Mucosa of descending colon (tissue), 3 donors: ENCODE data around the gene TMEM161B. TPM values are rescaled to one million over a fixed set of nuclear protein-coding genes. Genes with fewer than 3 reads are reported as not detected.

Experiments
- ATAC-seq: fragments of 200-7000 bp; cut with Tn5 transposase; one replicate; pipeline ENCODE4 v1.9.1; 2020; ENCODE audit warnings: mild to moderate bottlenecking, moderate library complexity
- DNase-seq, 3 donors: peaks; one replicate each; pipeline ENCODE4 v3.0.0-alpha.2; 2020
- H3K36me3 ChIP-seq: fragments of 200-600 bp; one replicate; pipeline ENCODE4 v1.8.0; 2021; ENCODE audit warnings: low read depth, mild to moderate bottlenecking
- H3K4me1 ChIP-seq: fragments of 200-600 bp; one replicate; pipeline ENCODE4 v1.8.0; 2021; ENCODE audit warnings: low read depth, mild to moderate bottlenecking
- H3K4me3 ChIP-seq: fragments of 200-600 bp; one replicate; pipeline ENCODE4 v1.8.0; 2021; ENCODE audit warnings: mild to moderate bottlenecking
- H3K9me3 ChIP-seq: fragments of 200-600 bp; one replicate; pipeline ENCODE4 v1.8.0; 2021; ENCODE audit warnings: mild to moderate bottlenecking
- intact Hi-C, 2 donors: fragments of 100-400 bp; cut with DNase I in 1 of 2; cut with micrococcal nuclease in 1 of 2; formaldehyde crosslinking; loops; one replicate each; pipeline versions ENCODE4 v1.11.0 to v1.11.1; 2022; cut with DNase I, micrococcal nuclease
- long read RNA-seq, 2 donors: library from polyadenylated mRNA; unstranded; transcript quantifications; one replicate each; pipeline ENCODE4 v2.0.0, GENCODE V29; 2019 to 2021
- total RNA-seq, 3 donors: library from RNA; stranded (reverse); fragmentation: NEBNext Ultra II Directional in 2 of 3; extraction: Animal tissue kit (Norgen Biotek cat#: 25700) in 2 of 3; gene quantifications; one replicate each; pipeline versions ENCODE4 v1.2.1 to v1.2.4, GENCODE V29; 2021 to 2023
- TF ChIP-seq, protein P1 (sequence below): fragments of 200-600 bp; IDR thresholded peaks from one replicate; pipeline ENCODE4 v1.8.0; 2022; ENCODE audit warnings: antibody characterized with exemption, mild to moderate bottlenecking
- donor health status: DM: no; HTN: no; CAD: no; lungs with moderate emphysema.
- donor health status: DM: no; HTN: no; CAD: no.
- donor health status: DM: no; HTN: yes; CAD: no.

TMEM161B gene
- total RNA-seq = 10 to 100 TPM; 20.6 to 31.9 (median 27.8) TPM
- long read RNA-seq, donor 1, transcript TMEM161B-201 (12 exons, 2,594 nt) = major isoform, 5 of 16 reads
- long read RNA-seq, donor 1, partial matches to known transcripts = 4 of 16 reads
- long read RNA-seq, donor 1, other reads (novel, unspliced or antisense) = 7 of 16 reads
- long read RNA-seq, donor 2, partial matches to known transcripts = 0 of 5 reads
- long read RNA-seq, donor 2, other reads (novel, unspliced or antisense) = 2 of 5 reads

DNA sequence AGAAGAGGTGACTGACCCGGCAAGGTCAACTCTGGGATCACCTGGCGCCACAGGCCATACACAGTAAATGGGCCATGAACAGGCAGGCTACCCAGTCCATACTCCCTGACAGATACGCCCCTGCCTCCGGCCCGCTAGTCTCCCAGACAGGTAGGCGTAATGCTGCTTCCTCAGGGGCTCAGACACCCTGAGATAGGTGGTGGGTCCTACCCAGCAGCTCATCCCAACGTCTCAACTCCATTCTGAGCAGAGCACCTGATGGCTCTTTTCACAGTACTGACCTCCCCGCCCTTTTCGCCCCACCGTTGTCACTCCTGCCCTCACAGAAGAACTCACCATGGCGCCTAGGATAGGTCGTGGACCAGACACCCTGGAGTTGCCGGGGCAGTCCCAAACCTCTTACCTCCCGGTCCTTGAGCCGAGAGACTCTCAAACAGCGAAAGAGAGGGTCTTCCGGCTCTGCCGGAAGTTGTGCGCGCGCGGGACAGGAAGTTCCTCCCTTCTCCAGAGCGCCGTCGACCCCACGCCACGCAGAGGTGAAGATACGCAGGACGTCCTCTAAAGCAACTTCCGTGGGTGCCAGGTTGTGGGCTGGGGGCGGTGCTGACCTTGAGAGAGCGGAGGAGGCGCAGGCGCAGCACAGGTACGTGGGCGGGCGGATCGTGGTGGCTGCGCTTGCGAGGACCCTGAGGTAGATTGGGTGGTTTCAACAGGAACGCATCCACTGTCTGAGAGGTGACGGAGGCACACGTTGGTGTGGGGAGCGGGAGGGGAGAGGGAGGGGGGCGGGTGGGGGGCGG, at the start of gene TMEM161B:
Gene TMEM161B (minus strand): TSS at position 461 of the 800 bp plus-strand sequence. CDS start 122 bp downstream, at position 339.
- ATAC-seq = peak; percentile 99
- intact Hi-C loops = no loop called here
- peaks cover 2% of the 10 kb centered on the region for H3K9me3 ChIP-seq
- no peaks in the 10 kb centered on the region for H3K36me3 ChIP-seq
- H3K4me3 ChIP-seq = peak within 1 kb of the TSS; percentile 52
- TF ChIP-seq, protein P1, sequence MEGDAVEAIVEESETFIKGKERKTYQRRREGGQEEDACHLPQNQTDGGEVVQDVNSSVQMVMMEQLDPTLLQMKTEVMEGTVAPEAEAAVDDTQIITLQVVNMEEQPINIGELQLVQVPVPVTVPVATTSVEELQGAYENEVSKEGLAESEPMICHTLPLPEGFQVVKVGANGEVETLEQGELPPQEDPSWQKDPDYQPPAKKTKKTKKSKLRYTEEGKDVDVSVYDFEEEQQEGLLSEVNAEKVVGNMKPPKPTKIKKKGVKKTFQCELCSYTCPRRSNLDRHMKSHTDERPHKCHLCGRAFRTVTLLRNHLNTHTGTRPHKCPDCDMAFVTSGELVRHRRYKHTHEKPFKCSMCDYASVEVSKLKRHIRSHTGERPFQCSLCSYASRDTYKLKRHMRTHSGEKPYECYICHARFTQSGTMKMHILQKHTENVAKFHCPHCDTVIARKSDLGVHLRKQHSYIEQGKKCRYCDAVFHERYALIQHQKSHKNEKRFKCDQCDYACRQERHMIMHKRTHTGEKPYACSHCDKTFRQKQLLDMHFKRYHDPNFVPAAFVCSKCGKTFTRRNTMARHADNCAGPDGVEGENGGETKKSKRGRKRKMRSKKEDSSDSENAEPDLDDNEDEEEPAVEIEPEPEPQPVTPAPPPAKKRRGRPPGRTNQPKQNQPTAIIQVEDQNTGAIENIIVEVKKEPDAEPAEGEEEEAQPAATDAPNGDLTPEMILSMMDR = no peak
- peaks cover 12% of the 10 kb centered on the region for H3K4me1 ChIP-seq
- peak; percentile 95 to 97 (median 95) for DNase-seq

DNA sequence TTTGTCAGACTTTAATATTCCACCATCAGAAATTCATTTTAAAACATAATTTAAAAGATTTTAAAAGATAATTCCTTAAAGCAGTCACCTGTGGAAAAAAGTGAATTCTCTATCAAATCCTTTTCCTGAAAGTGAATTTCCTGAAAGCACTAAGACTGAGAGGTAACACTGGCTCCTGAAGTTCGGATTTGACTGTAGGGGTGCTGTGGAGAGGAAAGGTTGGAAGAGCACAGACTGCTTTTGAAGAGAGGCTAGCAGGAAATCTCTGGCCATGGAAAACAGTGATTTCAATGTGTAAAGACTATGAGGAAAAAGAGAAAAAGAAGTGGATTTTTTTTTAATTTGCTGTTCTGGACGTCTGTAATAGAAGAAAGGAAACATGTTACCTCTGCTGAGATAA, 35.7 kb upstream of the TMEM161B start:
- ATAC-seq = no peak
- intact Hi-C loops = no loop called here
- TF ChIP-seq, protein P1 = no peak
- H3K36me3 ChIP-seq = no peaks in the 10 kb centered on the region
- H3K4me1 ChIP-seq = no peaks in the 10 kb centered on the region
- peaks cover 5% of the 10 kb centered on the region for H3K9me3 ChIP-seq
- DNase-seq = no peak
- H3K4me3 ChIP-seq = no peak overlapping the region

DNA sequence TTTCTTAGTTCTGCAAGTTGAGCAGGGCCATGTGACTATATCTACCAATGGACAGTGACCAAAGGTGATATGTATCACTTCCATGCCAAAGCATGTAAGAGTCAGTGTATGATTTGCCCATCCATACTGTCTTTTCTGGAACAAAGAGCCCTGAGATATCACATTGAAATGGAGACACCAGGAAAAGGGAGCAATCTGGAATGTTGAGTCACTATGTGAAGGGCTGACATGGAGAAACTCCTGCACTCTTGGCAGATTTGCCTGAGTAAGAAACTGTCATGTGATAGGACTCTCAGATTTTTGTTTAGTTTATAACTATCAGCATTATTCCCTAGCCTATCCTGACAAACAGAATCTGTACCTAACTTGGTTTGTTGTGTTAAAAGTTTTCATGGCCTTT, 29.8 kb upstream of the TMEM161B start:
- no peak for ATAC-seq
- no peaks in the 10 kb centered on the region for H3K9me3 ChIP-seq
- TF ChIP-seq, protein P1 = no peak
- DNase-seq = no peak
- intact Hi-C loops = no loop called here
- no peaks in the 10 kb centered on the region for H3K4me1 ChIP-seq
- H3K4me3 ChIP-seq = no peak overlapping the region
- H3K36me3 ChIP-seq = no peaks in the 10 kb centered on the region

DNA sequence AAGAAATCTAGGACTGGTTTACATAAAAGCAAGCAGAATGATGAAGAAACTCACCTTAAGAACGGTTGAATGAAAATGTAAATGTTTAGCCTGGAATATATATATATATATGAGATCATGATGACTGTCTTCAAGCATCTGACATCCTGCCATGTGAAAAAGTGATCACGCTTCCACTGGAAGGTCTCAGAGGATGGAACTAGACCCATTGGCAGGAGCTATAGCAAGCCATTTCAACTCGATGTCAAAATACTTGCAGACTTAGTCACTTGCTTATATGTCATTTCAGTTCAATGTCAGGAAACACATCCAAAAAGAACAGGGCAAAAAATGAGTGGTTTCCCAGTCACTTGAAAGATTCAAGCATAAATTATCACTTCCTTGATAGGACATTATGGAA, 22.2 kb upstream of the TMEM161B start:
- Histone ChIP-seq H3K36me3 (no peaks in the 10 kb centered on the region), H3K4me3 (no peak overlapping the region), H3K4me1 (no peaks in the 10 kb centered on the region), H3K9me3 (no peaks in the 10 kb centered on the region)
- TF ChIP-seq, protein P1 = no peak
- ATAC-seq = no peak
- no peak for DNase-seq
- intact Hi-C loops = no loop called here

DNA sequence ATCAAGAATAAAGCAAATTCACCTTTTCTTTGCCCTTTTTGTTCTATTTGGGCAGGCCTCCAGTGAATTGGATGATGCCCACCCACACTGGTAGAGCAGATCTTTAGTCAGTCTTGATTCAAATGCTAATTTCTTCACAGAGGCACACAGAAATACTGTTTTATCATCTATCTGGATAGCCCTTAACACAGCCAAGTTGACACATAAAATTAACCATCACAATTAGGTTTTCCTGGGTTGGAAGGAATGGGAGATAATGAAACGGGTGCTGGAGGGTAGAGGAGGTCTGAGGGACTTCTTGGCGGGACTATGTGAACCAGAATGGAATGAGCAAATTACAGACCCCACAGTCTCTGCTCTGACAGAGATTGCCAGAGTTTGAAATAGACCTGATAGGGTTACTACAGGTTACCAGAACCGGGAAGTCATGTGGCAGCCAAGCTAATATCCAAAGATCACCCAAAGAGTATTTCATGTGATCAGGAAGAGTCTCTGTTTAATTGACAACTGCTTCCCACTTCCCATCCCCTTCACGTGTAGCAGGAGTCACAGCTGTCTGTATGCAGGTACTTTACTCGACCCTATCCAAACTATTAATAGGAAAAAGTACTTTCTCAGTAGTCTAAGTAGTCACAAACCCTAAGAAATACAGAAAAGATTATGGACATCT, 20.0 kb upstream of the TMEM161B start:
- no peaks in the 10 kb centered on the region for H3K9me3 ChIP-seq

More for the DNA sequence above, 20.0 kb upstream of the TMEM161B start:
- Histone ChIP-seq H3K4me3 (no peak overlapping the region), H3K4me1 (no peaks in the 10 kb centered on the region), H3K36me3 (no peaks in the 10 kb centered on the region)
- TF ChIP-seq, protein P1 = no peak
- no peak for ATAC-seq
- intact Hi-C loops = no loop called here
- DNase-seq = no peak
